ENCODE measurements around the gene ATXN1. TPM values are rescaled to one million over a fixed set of nuclear protein-coding genes. Genes with fewer than 3 reads are reported as not detected.

Gene ATXN1
- polyA plus RNA-seq, 1 donor (not counting 4 experiments of a cell fraction or from before 2014, with no cell fraction given) = 9.7 TPM

GRCh38 chr6:16559071-16559470, 202.2 kb downstream of the ATXN1 start:
- H3K9ac ChIP-seq (ENCODE audit: control insufficient read depth, extremely low read depth, insufficient read depth, low read length) = no peak overlapping the region
- no peak overlapping the region for H3K4me2 ChIP-seq (ENCODE audit: control insufficient read depth, extremely low read depth, insufficient read depth, low read depth, low read length)
- no peaks in the 10 kb centered on the region for H4K20me1 ChIP-seq (ENCODE audit: control insufficient read depth, extremely low read depth, insufficient read depth, low read length)
- no peaks in the 10 kb centered on the region for H3K79me2 ChIP-seq (ENCODE audit: control insufficient read depth, insufficient read depth, low read length)
- H3K9me3 ChIP-seq (ENCODE audit: control insufficient read depth, low read depth, low read length) = no peaks in the 10 kb centered on the region
- no peak for DNase-seq (ENCODE audit: low read depth, low spot score)
- TF ChIP-seq CTCF (optimal IDR thresholded peaks at IDR 0.05 in 1 of 3, IDR thresholded peaks at IDR 0.05 in 1 of 3, conservative IDR thresholded peaks at IDR 0.05 in 1 of 3; ENCODE audit: extremely low read depth in 1 of 3, insufficient read depth in 2 of 3, low read length in 3 of 3) (no peak), EZH2 (IDR thresholded peaks at IDR 0.05; ENCODE audit: low read length) (no peak)
- peaks cover 0 to 2% of the 10 kb centered on the region in 2 experiments for H3K36me3 ChIP-seq (ENCODE audit: control insufficient read depth in 2 of 2, extremely low read depth in 1 of 2, insufficient read depth in 2 of 2, low read length in 2 of 2)
- no peak for FAIRE-seq
- no peak overlapping the region for H2AFZ ChIP-seq (ENCODE audit: control insufficient read depth, low read length)
- no peak overlapping the region for H3K4me3 ChIP-seq (ENCODE audit: control insufficient read depth in 2 of 3, extremely low read depth in 1 of 3, insufficient read depth in 2 of 3, low read depth in 1 of 3, low read length in 3 of 3)
- no peaks in the 10 kb centered on the region for H3K27me3 ChIP-seq (ENCODE audit: control insufficient read depth, extremely low read depth, insufficient read depth, low read length)
- H3K9me1 ChIP-seq (ENCODE audit: control insufficient read depth, extremely low read depth, insufficient read depth, low read length) = no peaks in the 10 kb centered on the region
- dilution Hi-C loops (cut with MboI; ENCODE audit: extremely low pct_ligation_motif_present, low sequenced_read_pairs) = no loop called here
- H3K27ac ChIP-seq (ENCODE audit: control insufficient read depth, insufficient read depth, low read length) = no peak overlapping the region
- H3K4me1 ChIP-seq (ENCODE audit: control insufficient read depth, extremely low read depth, insufficient read depth, low read length) = no peaks in the 10 kb centered on the region

- TF ChIP-seq EZH2 (IDR thresholded peaks at IDR 0.05; ENCODE audit: low read length) (no peak), CTCF (optimal IDR thresholded peaks at IDR 0.05 in 1 of 3, IDR thresholded peaks at IDR 0.05 in 1 of 3, conservative IDR thresholded peaks at IDR 0.05 in 1 of 3; ENCODE audit: extremely low read depth in 1 of 3, insufficient read depth in 2 of 3, low read length in 3 of 3) (no peak)
- Histone ChIP-seq H3K79me2 (ENCODE audit: control insufficient read depth, insufficient read depth, low read length) (no peaks in the 10 kb centered on the region), H3K4me2 (ENCODE audit: control insufficient read depth, extremely low read depth, insufficient read depth, low read depth, low read length) (no peak overlapping the region), H3K9ac (ENCODE audit: control insufficient read depth, extremely low read depth, insufficient read depth, low read length) (no peak overlapping the region), H3K4me3 (ENCODE audit: control insufficient read depth in 2 of 3, extremely low read depth in 1 of 3, insufficient read depth in 2 of 3, low read depth in 1 of 3, low read length in 3 of 3) (no peak overlapping the region), H3K4me1 (ENCODE audit: control insufficient read depth, extremely low read depth, insufficient read depth, low read length) (no peaks in the 10 kb centered on the region), H3K9me1 (ENCODE audit: control insufficient read depth, extremely low read depth, insufficient read depth, low read length) (peaks cover 2% of the 10 kb centered on the region), H2AFZ (ENCODE audit: control insufficient read depth, low read length) (no peak overlapping the region), H3K27ac (ENCODE audit: control insufficient read depth, insufficient read depth, low read length) (no peak overlapping the region), H3K27me3 (ENCODE audit: control insufficient read depth, extremely low read depth, insufficient read depth, low read length) (no peaks in the 10 kb centered on the region), H3K36me3 (ENCODE audit: control insufficient read depth in 2 of 2, extremely low read depth in 1 of 2, insufficient read depth in 2 of 2, low read length in 2 of 2) (no peaks in the 10 kb centered on the region), H3K9me3 (ENCODE audit: control insufficient read depth, low read depth, low read length) (no peaks in the 10 kb centered on the region), H4K20me1 (ENCODE audit: control insufficient read depth, extremely low read depth, insufficient read depth, low read length) (no peaks in the 10 kb centered on the region)
- FAIRE-seq (no peak), DNase-seq (ENCODE audit: low read depth, low spot score) (no peak)
- dilution Hi-C loops (cut with MboI; ENCODE audit: extremely low pct_ligation_motif_present, low sequenced_read_pairs) = no loop called here
Observed at GRCh38 chr6:16555550-16555949, 205.7 kb downstream of the ATXN1 start.

Data from keratinocyte (primary cell).